Neuronal stem cell (in vitro differentiated cells): ENCODE results near the gene SCAMP3.
"Not testable (repeated sequence)": the region's sequence is repeated elsewhere in the genome, so short reads cannot be mapped to it uniquely, and the experiment has no call there.

ENCODE experiments used
- DNase-seq: peaks from one replicate; pipeline ENCODE4 v3.0.0-alpha.2; 2013; ENCODE audit warnings: low spot score
- H2AFZ ChIP-seq: one replicate; pipeline ENCODE4 v1.6.1; 2013; ENCODE audit warnings: mild to moderate bottlenecking, low read length, inconsistent platforms
- H2AK5ac ChIP-seq: 2 replicates; pipeline ENCODE4 v1.6.1; 2013; ENCODE audit warnings: low read depth, mild to moderate bottlenecking, inconsistent platforms, low read length, moderate library complexity, mixed read lengths
- H2BK120ac ChIP-seq: 2 replicates; pipeline ENCODE4 v1.6.1; 2013; ENCODE audit warnings: low read depth, mild to moderate bottlenecking, inconsistent platforms, low read length, moderate library complexity, mixed read lengths
- H2BK12ac ChIP-seq: one replicate; pipeline ENCODE4 v1.6.1; 2013; ENCODE audit warnings: low read length, inconsistent platforms
- H2BK15ac ChIP-seq: 2 replicates; pipeline ENCODE4 v1.6.1; 2013; ENCODE audit warnings: mild to moderate bottlenecking, low read length, inconsistent platforms, mixed read lengths
- H2BK5ac ChIP-seq: one replicate; pipeline ENCODE4 v1.6.1; 2013; ENCODE audit warnings: inconsistent platforms, mild to moderate bottlenecking, low read length, moderate library complexity
- H3K14ac ChIP-seq: one replicate; pipeline ENCODE4 v1.6.1; 2013; ENCODE audit warnings: low read length, inconsistent platforms
- H3K18ac ChIP-seq: 2 replicates; pipeline ENCODE4 v1.6.1; 2013; ENCODE audit warnings: low read length, inconsistent platforms
- H3K23ac ChIP-seq: 2 replicates; pipeline ENCODE4 v1.6.1; 2013; ENCODE audit warnings: low read depth, mild to moderate bottlenecking, mixed read lengths, low read length, inconsistent platforms; ENCODE audit not compliant: poor library complexity
- H3K27ac ChIP-seq: replicated peaks from 3 replicates; pipeline ENCODE4 v1.5.1; 2013; ENCODE audit warnings: low read length, inconsistent platforms
- H3K27me3 ChIP-seq, 3 experiments: 2 replicates each; pipeline ENCODE4 v1.6.1; 2013; ENCODE audit warnings: low read length in 3 of 3, mild to moderate bottlenecking in 2 of 3, inconsistent platforms in 1 of 3, low read depth in 1 of 3, mixed read lengths in 1 of 3, moderate library complexity in 1 of 3; ENCODE audit not compliant: control insufficient read depth in 3 of 3, insufficient read depth in 3 of 3
- H3K36me3 ChIP-seq, 2 donors: replicated peaks in 1 of 2; 2 replicates each; pipeline ENCODE4 v1.6.1; 2013; ENCODE audit warnings: low read length in 2 of 2; ENCODE audit not compliant: control insufficient read depth in 2 of 2, insufficient read depth in 2 of 2
- H3K4ac ChIP-seq: 2 replicates; pipeline ENCODE4 v1.6.1; 2013; ENCODE audit warnings: inconsistent platforms, mild to moderate bottlenecking, low read length, moderate library complexity
- H3K4me1 ChIP-seq, 2 donors: 1 replicate in 1 of 2; 2 replicates in 1 of 2; pipeline ENCODE4 v1.6.1; 2013; ENCODE audit warnings: low read length in 2 of 2, low read depth in 1 of 2; ENCODE audit not compliant: control insufficient read depth in 2 of 2, insufficient read depth in 1 of 2
- H3K4me2 ChIP-seq: one replicate; pipeline ENCODE4 v1.6.1; 2013; ENCODE audit warnings: mild to moderate bottlenecking, low read length, inconsistent platforms; ENCODE audit not compliant: insufficient read depth, poor library complexity, severe bottlenecking
- H3K4me3 ChIP-seq, 2 donors: 2 replicates each; pipeline ENCODE4 v1.5.1; 2013; ENCODE audit warnings: low read length in 2 of 2, mild to moderate bottlenecking in 2 of 2, inconsistent platforms in 1 of 2, moderate library complexity in 1 of 2
- H3K79me1 ChIP-seq: one replicate; pipeline ENCODE4 v1.6.1; 2013; ENCODE audit warnings: low read depth, mild to moderate bottlenecking, inconsistent platforms, low read length, moderate library complexity
- H3K9ac ChIP-seq: one replicate; pipeline ENCODE4 v1.6.1; 2013; ENCODE audit warnings: mild to moderate bottlenecking, low read depth, low read length, inconsistent platforms; ENCODE audit not compliant: poor library complexity
- H3K9me3 ChIP-seq, 2 donors: replicated peaks in 1 of 2; 2 replicates each; pipeline versions ENCODE3 to v1.6.1; 2013; ENCODE audit warnings: low read length in 2 of 2, mild to moderate bottlenecking in 2 of 2, inconsistent platforms in 1 of 2, low read depth in 1 of 2, mixed read lengths in 1 of 2, moderate library complexity in 1 of 2; ENCODE audit not compliant: control insufficient read depth in 2 of 2, insufficient read depth in 1 of 2
- H4K8ac ChIP-seq: one replicate; pipeline ENCODE4 v1.6.1; 2013; ENCODE audit warnings: low read depth, mild to moderate bottlenecking, inconsistent platforms, low read length, moderate library complexity
- H4K91ac ChIP-seq: one replicate; pipeline ENCODE4 v1.6.1; 2013; ENCODE audit warnings: low read length, low read depth, mild to moderate bottlenecking, inconsistent platforms; ENCODE audit not compliant: poor library complexity
- WGBS, 2 donors: extraction: QIAGEN DNeasy Blood & Tissue Kit; methylation state at CpG; one replicate each; pipeline ENCODE4 v1.1.7; 2013; ENCODE audit warnings: missing lambda C conversion rate in 2 of 2, mixed read lengths in 1 of 2; ENCODE audit not compliant: insufficient read length in 2 of 2, insufficient replicate concordance in 1 of 2; ENCODE audit errors: extremely low coverage in 2 of 2; 5-methylcytosine and 5-hydroxymethylcytosine counted together

SCAMP3 gene

DNA sequence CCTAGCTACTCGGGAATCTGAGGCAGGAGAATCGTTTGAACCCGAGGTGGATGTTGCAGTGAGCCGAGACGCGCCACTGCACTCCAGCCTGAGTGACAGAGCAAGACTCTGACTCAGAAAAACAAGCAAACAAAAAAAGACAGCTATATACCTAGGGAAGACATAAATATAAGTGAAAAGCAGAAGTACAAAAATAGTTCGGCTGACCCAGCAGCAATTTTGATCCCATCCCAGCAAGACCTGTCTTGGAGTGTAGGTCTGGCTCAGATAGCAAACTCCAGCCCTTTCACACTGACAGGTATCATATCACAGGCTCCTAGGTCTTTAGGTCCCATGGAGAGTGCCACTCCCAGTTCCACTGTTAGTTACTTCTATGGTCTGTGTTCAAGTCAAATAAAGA, 39.1 kb downstream of the SCAMP3 start:
- Histone ChIP-seq H3K4me1 (peaks cover 11 to 12% of the 10 kb centered on the region in 2 donors), H2BK5ac (no peak overlapping the region), H2AFZ (no peak overlapping the region), H3K23ac (no peak overlapping the region), H3K4me2 (no peak overlapping the region), H2BK12ac (no peak overlapping the region), H3K4me3 (no peak overlapping the region), H2BK120ac (no peak overlapping the region), H2AK5ac (no peak overlapping the region), H3K14ac (no peak overlapping the region), H2BK15ac (no peak overlapping the region), H3K18ac (no peak overlapping the region), H4K91ac (no peak overlapping the region), H3K79me1 (peaks cover 3% of the 10 kb centered on the region), H3K27ac (no peak overlapping the region), H3K27me3 (no peaks in the 10 kb centered on the region), H4K8ac (no peak overlapping the region), H3K4ac (no peak overlapping the region), H3K36me3 (peaks cover 3 to 39% of the 10 kb centered on the region in 2 donors), H3K9ac (no peak overlapping the region), H3K9me3 (no peaks in the 10 kb centered on the region)
- WGBS, 2 donors: no CpG with 5 or more reads among the region's 7 CpGs
- DNase-seq: no peak

DNA sequence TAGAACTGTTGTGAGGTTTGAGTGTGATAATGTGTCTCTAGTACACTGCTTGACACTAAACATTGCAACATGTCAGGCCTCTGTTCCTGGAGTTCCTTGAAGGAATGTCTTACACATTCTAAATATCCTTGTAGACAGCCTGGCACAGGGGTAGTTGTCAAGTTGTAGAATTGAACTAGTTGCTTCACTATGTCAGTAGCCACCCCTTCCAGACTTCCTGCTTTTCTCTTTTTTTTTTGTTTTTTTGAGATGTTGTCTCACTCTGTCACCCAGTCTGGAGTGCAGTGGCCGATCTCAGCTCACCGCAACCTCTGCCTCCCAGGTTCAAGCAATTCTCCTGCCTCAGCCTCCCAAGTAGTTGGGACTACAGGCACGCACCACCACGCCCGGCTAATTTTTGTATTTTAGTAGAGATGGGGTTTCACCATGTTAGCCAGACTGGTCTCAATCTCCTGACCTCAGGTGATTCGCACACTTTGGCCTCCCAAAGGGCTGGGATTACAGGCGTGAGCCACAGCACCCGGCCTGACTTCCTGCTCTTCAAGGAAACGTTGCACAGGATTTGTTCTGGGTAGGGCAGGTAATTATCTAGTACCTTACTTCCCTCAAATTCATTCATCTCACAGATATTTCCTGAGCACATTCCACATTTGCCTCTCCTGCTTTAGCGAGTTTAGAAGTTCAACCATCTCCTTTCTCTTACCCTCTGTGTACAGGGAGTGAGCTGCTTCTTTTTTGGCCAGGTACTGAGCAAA, 41.8 kb downstream of the SCAMP3 start:
- H3K4me3 ChIP-seq: not testable (repeated sequence)

GRCh38 chr1:155219592-155220031, 42.5 kb downstream of the SCAMP3 start:
- Histone ChIP-seq H3K9me3 (no peaks in the 10 kb centered on the region), H2AK5ac (no peak overlapping the region), H3K14ac (no peak overlapping the region), H2BK12ac (no peak overlapping the region), H3K4me1 (peaks cover 0 to 1% of the 10 kb centered on the region in 2 donors), H4K91ac (no peak overlapping the region), H3K9ac (no peak overlapping the region), H3K79me1 (no peaks in the 10 kb centered on the region), H2AFZ (peak overlapping the region; percentile 46), H3K23ac (no peak overlapping the region), H2BK15ac (no peak overlapping the region), H3K4ac (no peak overlapping the region), H2BK120ac (no peak overlapping the region), H3K18ac (no peak overlapping the region), H3K4me3 (no peak overlapping the region), H4K8ac (no peak overlapping the region), H3K36me3 (peaks cover 5 to 51% of the 10 kb centered on the region in 2 donors), H3K27me3 (no peaks in the 10 kb centered on the region), H3K27ac (no peak overlapping the region), H2BK5ac (no peak overlapping the region), H3K4me2 (no peak overlapping the region)
- no CpG with 5 or more reads among the region's 1 CpG for WGBS, 2 donors
- DNase-seq: no peak

More for the DNA sequence above, 41.8 kb downstream of the SCAMP3 start:
- not testable (repeated sequence) for H2BK5ac ChIP-seq, H2AK5ac ChIP-seq, H2BK12ac ChIP-seq, H3K4me2 ChIP-seq, H2AFZ ChIP-seq, H2BK15ac ChIP-seq, H3K27me3 ChIP-seq, H3K23ac ChIP-seq, H3K4ac ChIP-seq, H3K14ac ChIP-seq, DNase-seq, H3K18ac ChIP-seq, H4K91ac ChIP-seq, H3K9ac ChIP-seq, H3K27ac ChIP-seq, H3K79me1 ChIP-seq, H3K4me1 ChIP-seq, H2BK120ac ChIP-seq, H3K9me3 ChIP-seq, H4K8ac ChIP-seq
- WGBS, 2 donors: no CpG with 5 or more reads among the region's 10 CpGs
- H3K36me3 ChIP-seq: peaks cover 5 to 55% of the 10 kb centered on the region in 2 donors

DNA sequence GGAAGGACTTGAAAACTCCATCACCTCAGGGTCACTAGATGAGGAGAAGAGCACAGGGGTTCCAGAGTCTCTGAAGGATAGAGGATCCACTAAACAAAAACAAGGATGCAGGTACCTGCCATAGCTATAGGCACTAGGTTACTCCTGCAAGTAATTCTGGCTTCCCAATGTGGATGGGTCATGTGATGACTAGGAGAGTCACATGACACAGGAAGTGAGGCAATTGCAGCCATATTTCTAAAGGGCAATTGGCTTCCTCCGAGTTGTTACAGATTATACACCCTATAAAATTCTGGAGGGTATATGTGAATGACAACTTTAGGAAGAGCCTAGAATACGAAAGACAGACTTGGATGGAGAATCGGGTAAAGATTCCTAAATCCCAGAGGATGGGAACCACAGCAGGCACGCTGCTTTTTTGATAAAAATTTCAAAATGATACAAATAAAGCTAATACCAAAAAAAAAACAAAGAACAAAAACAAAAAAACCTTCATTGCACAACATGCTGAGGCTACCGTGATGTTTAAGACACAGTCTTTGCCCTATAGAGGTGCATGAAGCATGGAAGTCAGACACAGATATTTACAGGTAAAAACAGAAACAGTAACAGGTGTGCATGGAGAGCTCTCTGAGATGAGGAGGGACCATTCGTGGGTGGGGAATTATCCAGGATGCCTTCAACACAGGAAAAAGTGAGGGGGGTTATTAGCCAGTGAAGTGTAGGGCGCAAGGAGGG, 43.1 kb downstream of the SCAMP3 start:
- Histone ChIP-seq H3K4ac (no peak overlapping the region), H2AK5ac (no peak overlapping the region), H3K9me3 (no peaks in the 10 kb centered on the region), H2BK15ac (no peak overlapping the region), H3K14ac (no peak overlapping the region), H3K23ac (no peak overlapping the region), H3K9ac (no peak overlapping the region), H2BK120ac (no peak overlapping the region), H3K27me3 (no peaks in the 10 kb centered on the region), H4K91ac (no peak overlapping the region), H3K4me2 (peak overlapping the region; percentile 21), H2AFZ (peak overlapping the region; percentile 46), H2BK5ac (no peak overlapping the region), H3K79me1 (no peaks in the 10 kb centered on the region), H3K18ac (no peak overlapping the region), H3K27ac (no peak overlapping the region), H3K4me1 (peaks cover 0 to 1% of the 10 kb centered on the region in 2 donors), H4K8ac (no peak overlapping the region), H2BK12ac (no peak overlapping the region), H3K4me3 (no peak overlapping the region), H3K36me3 (peaks cover 4 to 46% of the 10 kb centered on the region in 2 donors)
- DNase-seq: no peak
- no CpG with 5 or more reads among the region's 7 CpGs for WGBS, 2 donors
